Natural killer cell treated with Interleukin-12 subunit alpha and Interleukin-12 subunit beta and Interleukin-15 and Interleukin-18, amount 100 ng/mL, for 72 hours (primary cell): ENCODE results near the gene ALDH1A3. TPM values are rescaled to one million over a fixed set of nuclear protein-coding genes. Genes with fewer than 3 reads are reported as not detected.

Experiments
- ATAC-seq, 2 donors: fragments of 150-1000 bp; cut with Tn5 transposase in 1 of 2; sonication (Bioruptor Pico), chemical (Tn5 transposase) in 1 of 2; 2 replicates each; pipeline ENCODE4 v1.10.0; 2021
- DNase-seq: peaks from one replicate; pipeline ENCODE4 v3.0.0; 2022; ENCODE audit warnings: low spot score
- H3K27ac Mint-ChIP-seq, 2 donors: 1 replicate in 1 of 2; 2 replicates in 1 of 2; pipeline ENCODE4 v1.8.0; 2022; ENCODE audit warnings: mixed read lengths in 2 of 2, mild to moderate bottlenecking in 1 of 2, moderate library complexity in 1 of 2
- H3K27me3 Mint-ChIP-seq, 2 donors: 1 replicate in 1 of 2; 2 replicates in 1 of 2; pipeline ENCODE4 v1.8.0; 2022; ENCODE audit warnings: mixed read lengths in 2 of 2
- H3K36me3 Mint-ChIP-seq: one replicate; pipeline ENCODE4 v1.8.0; 2022; ENCODE audit warnings: mixed read lengths
- H3K4me1 Mint-ChIP-seq, 2 donors: 1 replicate in 1 of 2; 2 replicates in 1 of 2; pipeline ENCODE4 v1.8.0; 2022; ENCODE audit warnings: low read depth in 2 of 2, mixed read lengths in 2 of 2, mild to moderate bottlenecking in 1 of 2
- H3K4me3 Mint-ChIP-seq: one replicate; pipeline ENCODE4 v1.8.0; 2022; ENCODE audit warnings: mixed read lengths
- H3K9me3 Mint-ChIP-seq: 2 replicates; pipeline ENCODE4 v1.8.0; 2022; ENCODE audit warnings: mixed read lengths
- total RNA-seq, 2 donors: library from RNA; stranded (reverse); gene quantifications; one replicate each; pipeline ENCODE4 v1.2.3, GENCODE V29; 2022

Gene ALDH1A3
- total RNA-seq, 2 donors from 2014 or later, result not detected

GRCh38 chr15:100959066-100960050 is 79.7 kb downstream of the ALDH1A3 start:
- DNase-seq (no peak), ATAC-seq (no peak)
- no peak overlapping the region for H3K27ac Mint-ChIP-seq
- no peaks in the 10 kb centered on the region for H3K36me3 Mint-ChIP-seq
- no peak overlapping the region for H3K4me3 Mint-ChIP-seq
- no peaks in the 10 kb centered on the region for H3K4me1 Mint-ChIP-seq
- peaks cover 34 to 67% of the 10 kb centered on the region in 2 donors for H3K27me3 Mint-ChIP-seq
- no peaks in the 10 kb centered on the region for H3K9me3 Mint-ChIP-seq

Other genes starting within 250 kb of the ALDH1A3 start
- under 1 TPM; 0.17 to 0.70 TPM for gene LRRK1, start 39.5 kb downstream of the ALDH1A3 start, total RNA-seq